Astrocyte of the cerebellum (primary cell): ENCODE measurements around the gene NCOR2.

ENCODE experiments used
- DNase-seq: peaks from one replicate; pipeline ENCODE4 v3.0.0-alpha.2; 2011; ENCODE audit warnings: low read depth
- H3K4me3 ChIP-seq: 2 replicates; pipeline ENCODE4 v1.5.1; 2011; ENCODE audit warnings: mild to moderate bottlenecking, low read depth, low read length, moderate library complexity
- in situ Hi-C: cut with HindIII; loops from 2 replicates; pipeline ENCODE4 v1.10.0; 2017; ENCODE audit warnings: low sequenced_read_pairs
- TF ChIP-seq, protein P1 (sequence below): IDR thresholded peaks from 2 replicates; pipeline ENCODE4 v1.5.1; 2012; ENCODE audit warnings: low read length, low read depth, moderate library complexity, mild to moderate bottlenecking; ENCODE audit errors: missing control alignments

NCOR2 gene

DNA sequence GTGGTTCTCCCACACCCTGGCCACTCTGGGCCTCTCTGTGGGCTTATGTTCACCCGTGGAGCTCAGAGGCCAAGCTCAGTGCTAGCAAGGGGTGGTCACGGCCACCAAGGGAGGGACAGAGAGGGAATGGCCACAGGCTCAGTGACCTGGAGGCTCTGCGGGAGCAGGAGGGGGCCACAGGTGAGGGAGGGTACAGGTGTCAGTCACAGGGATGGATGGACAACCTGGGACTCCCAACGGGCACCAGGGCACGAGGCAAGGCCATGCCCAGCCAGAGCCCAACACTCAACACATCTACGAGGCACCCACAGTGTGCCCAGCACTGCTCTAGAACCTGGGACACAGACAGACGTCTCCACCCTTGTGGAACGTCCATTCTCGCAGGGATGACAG lies 11.3 kb downstream of the NCOR2 start:
- TF ChIP-seq, protein P1, sequence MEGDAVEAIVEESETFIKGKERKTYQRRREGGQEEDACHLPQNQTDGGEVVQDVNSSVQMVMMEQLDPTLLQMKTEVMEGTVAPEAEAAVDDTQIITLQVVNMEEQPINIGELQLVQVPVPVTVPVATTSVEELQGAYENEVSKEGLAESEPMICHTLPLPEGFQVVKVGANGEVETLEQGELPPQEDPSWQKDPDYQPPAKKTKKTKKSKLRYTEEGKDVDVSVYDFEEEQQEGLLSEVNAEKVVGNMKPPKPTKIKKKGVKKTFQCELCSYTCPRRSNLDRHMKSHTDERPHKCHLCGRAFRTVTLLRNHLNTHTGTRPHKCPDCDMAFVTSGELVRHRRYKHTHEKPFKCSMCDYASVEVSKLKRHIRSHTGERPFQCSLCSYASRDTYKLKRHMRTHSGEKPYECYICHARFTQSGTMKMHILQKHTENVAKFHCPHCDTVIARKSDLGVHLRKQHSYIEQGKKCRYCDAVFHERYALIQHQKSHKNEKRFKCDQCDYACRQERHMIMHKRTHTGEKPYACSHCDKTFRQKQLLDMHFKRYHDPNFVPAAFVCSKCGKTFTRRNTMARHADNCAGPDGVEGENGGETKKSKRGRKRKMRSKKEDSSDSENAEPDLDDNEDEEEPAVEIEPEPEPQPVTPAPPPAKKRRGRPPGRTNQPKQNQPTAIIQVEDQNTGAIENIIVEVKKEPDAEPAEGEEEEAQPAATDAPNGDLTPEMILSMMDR, result no peak
- in situ Hi-C loops, result no loop called here

DNA sequence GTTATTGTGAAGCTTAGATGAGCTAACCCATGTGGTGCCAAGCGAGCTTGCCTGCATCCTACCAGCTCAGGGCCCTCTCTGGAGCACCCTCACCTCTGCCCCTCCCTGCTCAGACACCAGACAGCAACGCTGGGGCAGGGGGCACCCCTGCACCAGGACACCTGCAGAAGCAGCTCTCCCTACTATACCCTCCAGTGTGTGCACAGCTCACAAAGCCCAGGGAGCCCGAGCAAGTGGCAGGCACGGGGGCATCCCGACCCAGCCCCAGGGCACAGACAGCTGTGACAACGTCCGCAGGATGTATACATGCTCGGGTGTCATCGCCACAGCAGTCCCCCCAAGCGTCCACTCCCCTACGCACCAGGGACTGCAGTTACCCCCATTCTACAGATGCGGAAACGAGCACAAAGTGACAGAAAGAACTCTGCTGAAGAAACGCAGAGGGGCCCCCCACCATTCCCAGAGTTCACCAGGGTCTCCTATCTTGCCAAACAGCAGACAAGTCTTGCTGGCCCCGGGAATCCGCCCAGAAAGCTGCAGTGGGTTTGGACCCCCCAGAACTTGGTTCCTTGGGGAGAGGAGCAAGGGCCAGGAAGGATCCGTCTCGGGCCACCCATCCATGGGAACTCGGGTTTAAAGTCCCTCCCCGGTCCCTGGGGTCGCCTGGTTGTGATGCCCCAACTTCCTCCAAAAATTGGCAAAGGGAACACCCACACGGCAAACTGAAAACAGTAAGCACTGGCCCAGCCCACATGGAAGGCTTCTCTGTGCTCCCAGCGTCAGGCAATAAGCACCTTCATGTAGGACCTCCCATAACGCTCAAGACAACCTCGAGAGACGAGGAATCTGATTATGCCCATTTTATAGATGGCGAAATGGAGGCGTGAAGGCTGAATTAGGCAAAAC lies 12.0 kb downstream of the NCOR2 start:
- in situ Hi-C loops, result no loop called here
- no peak for DNase-seq
- TF ChIP-seq, protein P1, result no peak
- no peak overlapping the region for H3K4me3 ChIP-seq

More for the DNA sequence above, 11.3 kb downstream of the NCOR2 start:
- H3K4me3 ChIP-seq, result no peak overlapping the region
- DNase-seq, result no peak

DNA sequence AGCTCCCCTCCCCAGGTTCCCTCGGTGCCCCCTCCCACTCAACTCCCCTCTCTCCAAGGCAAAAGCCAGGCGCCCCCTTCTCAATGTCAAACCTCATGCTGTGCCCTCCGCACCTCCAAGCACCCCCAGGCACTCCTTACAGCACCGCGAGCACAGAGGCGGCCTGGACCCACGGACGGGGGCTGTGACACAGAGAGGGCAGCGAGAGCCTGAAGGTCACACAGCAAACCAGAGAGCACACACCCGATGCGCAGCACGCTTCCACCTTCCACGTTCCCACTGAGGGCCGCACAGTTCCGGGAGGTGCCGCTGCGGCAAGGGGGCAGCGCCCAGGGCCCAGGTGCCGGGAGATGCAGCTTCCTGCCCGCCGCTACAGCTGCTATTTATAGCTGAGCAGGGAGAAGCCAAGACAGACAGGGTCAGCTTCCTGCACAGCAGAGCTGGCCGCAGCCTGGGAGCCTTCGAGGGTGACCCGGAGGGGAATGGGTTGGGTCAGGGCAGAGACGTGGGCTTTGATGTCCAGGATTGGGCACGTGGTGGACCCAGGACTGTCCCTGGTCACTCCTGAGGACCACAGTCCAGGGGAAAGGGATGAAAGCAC lies 12.9 kb downstream of the NCOR2 start:
- in situ Hi-C loops, result no loop called here
- DNase-seq, result no peak
- no peak overlapping the region for H3K4me3 ChIP-seq
- TF ChIP-seq, protein P1, result no peak

DNA sequence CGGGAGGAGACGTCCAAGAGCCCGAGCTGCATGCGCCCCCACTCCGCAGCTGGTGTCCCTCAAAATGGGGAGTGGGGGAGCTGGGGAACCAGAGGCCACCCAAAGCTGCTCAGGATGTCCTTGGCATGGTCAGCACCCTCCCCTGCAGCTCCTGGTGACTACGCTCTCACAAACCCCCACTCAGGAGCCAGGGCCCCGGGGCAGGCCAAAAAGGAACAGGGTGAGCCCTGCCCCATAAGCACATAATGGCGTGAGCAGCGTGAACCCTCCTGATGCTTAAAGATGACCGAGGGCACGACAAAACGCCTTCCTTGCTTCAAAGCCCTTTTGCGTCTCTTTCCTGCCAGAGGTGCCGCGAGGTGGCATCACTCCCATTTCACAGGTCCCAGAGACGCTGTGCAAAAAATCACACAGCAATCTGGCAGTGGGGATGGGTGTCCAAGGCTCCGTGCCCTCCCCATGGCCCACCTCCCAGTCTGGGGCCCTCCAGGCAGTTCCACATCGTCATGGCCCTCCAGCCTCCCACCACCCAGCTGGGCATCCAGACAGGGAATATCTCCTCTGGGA lies 13.5 kb downstream of the NCOR2 start:
- DNase-seq, result no peak
- in situ Hi-C loops, result no loop called here
- H3K4me3 ChIP-seq, result no peak overlapping the region
- TF ChIP-seq, protein P1, result no peak

DNA sequence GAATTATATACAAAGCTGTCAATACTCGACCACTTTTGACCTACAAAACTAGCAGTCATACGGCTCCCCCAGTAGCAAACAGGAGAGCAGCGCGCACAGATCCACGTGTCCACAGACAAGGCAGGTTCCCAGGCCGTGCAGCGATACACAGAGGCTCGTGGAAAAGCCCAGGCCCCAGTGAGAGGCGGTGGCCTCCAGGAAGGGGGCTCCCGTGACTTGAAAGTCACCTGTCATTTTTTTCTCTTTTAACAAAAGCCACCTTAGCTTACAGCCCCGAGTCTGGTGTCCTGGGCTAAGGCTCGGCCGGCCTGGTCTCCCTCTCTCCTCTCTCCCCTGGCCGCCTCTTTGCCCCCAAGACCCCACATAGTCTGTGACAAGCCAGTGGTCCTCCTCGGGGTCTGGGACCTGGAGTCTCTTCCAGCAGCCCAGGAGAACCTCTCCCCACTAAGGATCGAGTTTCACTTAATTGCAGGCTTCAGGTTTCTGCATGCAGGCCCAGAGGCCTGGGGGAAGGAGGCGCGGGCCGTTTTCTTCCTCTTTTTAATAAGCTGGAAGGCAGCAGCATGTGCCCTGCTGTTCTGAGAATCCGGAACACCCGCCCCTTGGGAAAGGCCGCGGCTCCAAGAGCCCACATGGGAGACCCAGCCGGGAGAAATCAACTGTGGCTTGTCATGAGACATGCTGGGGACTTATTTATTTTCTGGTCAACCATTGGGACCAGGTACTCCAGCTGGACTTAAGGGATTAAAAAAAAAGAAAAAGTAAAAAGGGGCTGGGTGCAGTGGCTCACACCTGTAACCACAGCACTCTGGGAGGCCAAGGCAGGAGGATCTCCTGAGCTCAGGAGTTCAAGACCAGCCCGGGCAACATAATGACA lies 15.9 kb downstream of the NCOR2 start:
- DNase-seq, result no peak
- TF ChIP-seq, protein P1, result no peak
- H3K4me3 ChIP-seq, result no peak overlapping the region
- in situ Hi-C loops, result no loop called here
